Body of pancreas (tissue), 4 donors: ENCODE data around the gene MDM1. TPM values are rescaled to one million over a fixed set of nuclear protein-coding genes. Genes with fewer than 3 reads are reported as not detected.

Experiments
- ATAC-seq: fragments of 150-250 bp; one replicate; pipeline ENCODE4 v1.9.1; 2016
- DNase-seq, 4 donors: peaks; one replicate each; pipeline ENCODE4 v3.0.0-alpha.2; 2019
- H3K27ac ChIP-seq, 4 donors: fragments of 200-600 bp; sonication (generic); 1 replicate in 3 of 4; 2 replicates in 1 of 4; pipeline versions ENCODE4 v1.5.1 to v1.6.1; 2016 to 2019; ENCODE audit warnings: mild to moderate bottlenecking in 1 of 4, mixed read lengths in 1 of 4, moderate library complexity in 1 of 4
- H3K27me3 ChIP-seq, 2 donors: fragments of 200-600 bp; sonication (generic); one replicate each; pipeline ENCODE4 v1.6.0; 2016; ENCODE audit warnings: mild to moderate bottlenecking in 1 of 2
- H3K36me3 ChIP-seq, 2 donors: fragments of 200-600 bp; sonication (generic); replicated peaks in 1 of 2; 2 replicates each; pipeline ENCODE4 v1.5.1; 2016; ENCODE audit warnings: low read depth in 2 of 2; ENCODE audit not compliant: insufficient read depth in 1 of 2
- H3K4me1 ChIP-seq: fragments of 200-600 bp; sonication (generic); one replicate; pipeline ENCODE4 v1.6.0; 2016
- H3K4me3 ChIP-seq, 2 donors: fragments of 200-600 bp; sonication (generic); 1 replicate in 1 of 2; 2 replicates in 1 of 2; pipeline ENCODE4 v1.5.1; 2016 to 2019
- H3K9me3 ChIP-seq, 3 donors: fragments of 200-600 bp; sonication (generic); 1 replicate in 2 of 3; 2 replicates in 1 of 3; pipeline ENCODE4 v1.5.1; 2016
- POLR2A ChIP-seq, 3 donors: fragments of 450-650 bp; IDR thresholded peaks; one replicate each; pipeline ENCODE4 v1.6.1; 2016; ENCODE audit warnings: antibody characterized with exemption in 3 of 3, mild to moderate bottlenecking in 2 of 3
- WGBS, 2 donors: methylation state at CpG; one replicate each; pipeline ENCODE4 v1.1.5; 2017; 5-methylcytosine and 5-hydroxymethylcytosine counted together
- intact Hi-C: fragments of 100-400 bp; cut with DNase I; formaldehyde crosslinking; loops from one replicate; pipeline ENCODE4 v1.15.1; 2023
- total RNA-seq, 2 donors: library from RNA; depleted of rRNA; stranded (reverse); fragments of >200 nt; gene quantifications; one replicate each; pipeline ENCODE4 v1.1.0, GENCODE V29; 2016
- TF ChIP-seq, protein P1 (sequence below), 7 experiments: fragments of 450-650 bp in 4 of 7; fragments of 200-600 bp in 3 of 7; sonication (generic) in 3 of 7; IDR thresholded peaks; one replicate each; pipeline ENCODE4 v1.5.1; 2016 to 2019; ENCODE audit warnings: antibody characterized with exemption in 7 of 7

Gene MDM1, protein sequence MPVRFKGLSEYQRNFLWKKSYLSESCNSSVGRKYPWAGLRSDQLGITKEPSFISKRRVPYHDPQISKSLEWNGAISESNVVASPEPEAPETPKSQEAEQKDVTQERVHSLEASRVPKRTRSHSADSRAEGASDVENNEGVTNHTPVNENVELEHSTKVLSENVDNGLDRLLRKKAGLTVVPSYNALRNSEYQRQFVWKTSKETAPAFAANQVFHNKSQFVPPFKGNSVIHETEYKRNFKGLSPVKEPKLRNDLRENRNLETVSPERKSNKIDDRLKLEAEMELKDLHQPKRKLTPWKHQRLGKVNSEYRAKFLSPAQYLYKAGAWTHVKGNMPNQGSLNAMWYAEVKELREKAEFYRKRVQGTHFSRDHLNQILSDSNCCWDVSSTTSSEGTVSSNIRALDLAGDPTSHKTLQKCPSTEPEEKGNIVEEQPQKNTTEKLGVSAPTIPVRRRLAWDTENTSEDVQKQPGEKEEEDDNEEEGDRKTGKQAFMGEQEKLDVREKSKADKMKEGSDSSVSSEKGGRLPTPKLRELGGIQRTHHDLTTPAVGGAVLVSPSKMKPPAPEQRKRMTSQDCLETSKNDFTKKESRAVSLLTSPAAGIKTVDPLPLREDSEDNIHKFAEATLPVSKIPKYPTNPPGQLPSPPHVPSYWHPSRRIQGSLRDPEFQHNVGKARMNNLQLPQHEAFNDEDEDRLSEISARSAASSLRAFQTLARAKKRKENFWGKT
- 10 to 100 TPM in 1 of 2 donors, 1 to 10 TPM in 1; 6.0 to 10.9 TPM for total RNA-seq

DNA sequence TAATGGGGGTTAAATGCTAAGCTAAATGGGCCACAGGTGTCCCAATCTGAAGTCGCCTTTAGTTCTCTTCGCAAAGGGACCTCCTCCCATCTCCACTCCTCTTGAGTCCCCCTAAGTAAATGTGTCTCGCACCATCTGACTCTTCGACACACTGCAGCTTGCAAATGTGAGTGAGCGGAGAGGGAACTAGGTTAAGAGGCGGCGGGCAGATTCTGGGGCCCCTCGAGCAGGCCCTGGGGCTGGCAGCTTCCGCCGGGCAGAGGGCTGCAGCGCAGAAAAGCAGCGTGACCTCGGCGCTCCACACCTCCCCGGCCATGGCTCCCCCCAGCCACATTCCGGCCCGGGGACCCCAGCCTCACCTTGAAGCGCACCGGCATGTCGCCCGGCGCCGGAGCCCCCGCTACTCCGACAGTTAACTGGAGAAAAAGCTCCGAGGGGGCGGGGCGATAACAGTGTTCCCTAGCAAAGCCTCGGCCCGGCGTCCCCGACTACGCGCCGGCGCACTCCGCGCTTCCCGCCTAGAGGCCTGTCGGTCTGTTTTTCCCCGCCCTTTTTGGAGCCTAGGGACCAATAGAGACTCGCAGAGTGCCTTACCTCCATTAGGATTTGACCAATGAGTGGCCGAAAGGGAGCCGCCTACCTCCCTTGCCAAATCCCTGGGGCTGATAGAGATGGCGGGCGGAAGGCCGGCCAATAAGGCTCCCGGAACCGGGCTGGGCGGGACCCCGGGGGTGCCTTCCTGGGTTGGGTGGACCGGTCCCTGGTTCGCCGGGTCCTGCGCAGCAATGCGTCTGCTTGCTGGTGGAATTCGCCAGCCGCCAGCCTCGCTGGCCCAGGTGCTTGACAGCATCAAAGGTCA is at the start of gene MDM1:
TSS of gene MDM1 (minus strand) at position 494 of the 859 bp plus-strand sequence. CDS start at position 377, 117 bp downstream.
- ATAC-seq (peak; percentile 100), DNase-seq (peak; percentile 97 to 99 (median 98))
- Histone ChIP-seq H3K4me1 (peaks cover 9% of the 10 kb centered on the region), H3K9me3 (no peaks in the 10 kb centered on the region), H3K36me3 (no peaks in the 10 kb centered on the region), H3K27ac (peak within 1 kb of the TSS in 3 of 4 donors; percentile 50 to 75 (median 60)), H3K27me3 (no peaks in the 10 kb centered on the region), H3K4me3 (peak within 1 kb of the TSS; percentile 68 to 84)
- TF ChIP-seq POLR2A (IDR thresholded peaks at IDR 0.05): peak in 2 of 3 donors; percentile 52 to 56
- TF ChIP-seq, protein P1, sequence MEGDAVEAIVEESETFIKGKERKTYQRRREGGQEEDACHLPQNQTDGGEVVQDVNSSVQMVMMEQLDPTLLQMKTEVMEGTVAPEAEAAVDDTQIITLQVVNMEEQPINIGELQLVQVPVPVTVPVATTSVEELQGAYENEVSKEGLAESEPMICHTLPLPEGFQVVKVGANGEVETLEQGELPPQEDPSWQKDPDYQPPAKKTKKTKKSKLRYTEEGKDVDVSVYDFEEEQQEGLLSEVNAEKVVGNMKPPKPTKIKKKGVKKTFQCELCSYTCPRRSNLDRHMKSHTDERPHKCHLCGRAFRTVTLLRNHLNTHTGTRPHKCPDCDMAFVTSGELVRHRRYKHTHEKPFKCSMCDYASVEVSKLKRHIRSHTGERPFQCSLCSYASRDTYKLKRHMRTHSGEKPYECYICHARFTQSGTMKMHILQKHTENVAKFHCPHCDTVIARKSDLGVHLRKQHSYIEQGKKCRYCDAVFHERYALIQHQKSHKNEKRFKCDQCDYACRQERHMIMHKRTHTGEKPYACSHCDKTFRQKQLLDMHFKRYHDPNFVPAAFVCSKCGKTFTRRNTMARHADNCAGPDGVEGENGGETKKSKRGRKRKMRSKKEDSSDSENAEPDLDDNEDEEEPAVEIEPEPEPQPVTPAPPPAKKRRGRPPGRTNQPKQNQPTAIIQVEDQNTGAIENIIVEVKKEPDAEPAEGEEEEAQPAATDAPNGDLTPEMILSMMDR (IDR thresholded peaks at IDR 0.05): no peak
- WGBS, 2 donors: 0 to 1% methylated on average over 34 to 59 of the region's 59 CpGs
- intact Hi-C loops: no loop called here

DNA sequence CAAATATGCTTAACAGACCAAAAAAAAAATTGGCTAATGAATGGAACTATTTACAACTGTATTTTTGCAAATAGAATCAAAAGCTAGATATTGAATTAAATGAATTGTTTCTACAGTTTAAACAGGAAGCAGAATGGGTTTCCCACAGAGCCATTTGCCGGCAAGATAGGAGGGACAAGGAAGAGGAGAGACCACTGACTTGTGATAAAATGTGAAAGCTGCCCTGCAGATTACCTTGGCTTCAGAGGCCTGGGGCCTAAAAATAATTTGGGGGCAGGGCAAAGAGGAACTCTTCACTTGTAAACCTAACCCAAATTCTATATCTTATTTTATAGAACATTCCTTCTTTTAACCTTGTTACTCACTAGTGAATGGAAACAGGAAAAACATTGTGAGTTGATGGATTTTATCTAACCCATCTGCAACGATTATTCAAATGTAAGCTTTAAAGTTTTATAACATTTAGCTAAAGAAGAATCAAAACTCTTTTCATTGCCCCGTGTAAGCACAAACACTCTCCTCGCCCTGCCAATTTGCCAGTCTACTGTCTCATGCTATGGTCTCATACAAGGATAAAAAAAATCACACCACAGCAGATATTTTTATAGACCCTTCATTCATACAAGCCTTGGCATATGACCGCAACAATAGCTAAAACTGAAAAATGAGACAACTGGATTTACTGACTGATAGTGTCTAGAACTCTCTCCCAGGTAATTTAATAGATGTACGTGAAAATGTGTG is 49.5 kb upstream of the MDM1 start:
- no peak overlapping the region for H3K27ac ChIP-seq
- TF ChIP-seq, protein P1 (IDR thresholded peaks at IDR 0.05): no peak
- no peak for TF ChIP-seq POLR2A (IDR thresholded peaks at IDR 0.05)
- H3K27me3 ChIP-seq: no peaks in the 10 kb centered on the region
- H3K36me3 ChIP-seq: no peaks in the 10 kb centered on the region
- DNase-seq (no peak), ATAC-seq (no peak)
- intact Hi-C loops: no loop called here
- 63 to 73% methylated on average over 6 of the region's 6 CpGs for WGBS, 2 donors
- H3K4me3 ChIP-seq: no peak overlapping the region
- H3K4me1 ChIP-seq: no peaks in the 10 kb centered on the region
- H3K9me3 ChIP-seq: no peaks in the 10 kb centered on the region

DNA sequence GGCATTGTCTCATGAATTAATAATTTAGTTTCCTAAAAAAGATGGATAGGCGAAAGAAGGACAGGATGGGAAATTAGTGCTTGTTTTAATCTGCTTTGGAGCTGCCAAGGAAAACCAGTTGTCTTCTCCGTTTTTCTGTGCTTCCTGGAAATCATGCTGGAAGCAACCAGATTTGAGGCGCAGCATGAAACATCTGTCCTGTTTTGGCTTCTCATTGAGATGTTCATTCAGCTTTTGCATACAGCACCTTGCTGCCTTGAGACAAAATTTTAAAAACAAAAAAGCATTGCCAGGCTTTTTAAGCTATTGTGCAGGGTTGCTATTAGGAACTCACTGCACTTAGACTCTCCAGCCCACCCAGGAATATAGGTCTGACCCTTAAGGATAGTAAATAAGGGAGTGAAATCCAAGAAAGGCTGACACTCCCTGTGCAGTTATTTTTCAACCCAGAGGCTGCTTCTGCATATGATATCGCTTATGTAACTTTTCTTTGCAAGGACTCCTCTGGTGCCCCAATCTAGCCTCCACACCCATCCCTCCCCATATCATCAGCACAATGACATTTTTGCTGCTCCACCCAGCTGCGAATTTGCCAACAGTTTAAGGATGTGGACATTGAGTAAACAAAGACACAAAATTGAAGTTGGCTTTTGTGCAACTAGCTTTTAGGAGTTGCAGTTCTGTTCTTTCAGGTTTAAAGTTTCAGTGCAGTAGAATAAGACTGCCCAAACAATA is 46.9 kb upstream of the MDM1 start:
- H3K36me3 ChIP-seq: no peaks in the 10 kb centered on the region
- no peaks in the 10 kb centered on the region for H3K27me3 ChIP-seq
- H3K27ac ChIP-seq: no peak overlapping the region
- ATAC-seq: no peak
- H3K9me3 ChIP-seq: no peaks in the 10 kb centered on the region
- H3K4me3 ChIP-seq: no peak overlapping the region
- H3K4me1 ChIP-seq: no peaks in the 10 kb centered on the region
- TF ChIP-seq, protein P1 (IDR thresholded peaks at IDR 0.05): no peak
- no peak for TF ChIP-seq POLR2A (IDR thresholded peaks at IDR 0.05)
- no peak for DNase-seq
- 45% methylated on average over 5 of the region's 5 CpGs for WGBS, 2 donors
- intact Hi-C loops: no loop called here

DNA sequence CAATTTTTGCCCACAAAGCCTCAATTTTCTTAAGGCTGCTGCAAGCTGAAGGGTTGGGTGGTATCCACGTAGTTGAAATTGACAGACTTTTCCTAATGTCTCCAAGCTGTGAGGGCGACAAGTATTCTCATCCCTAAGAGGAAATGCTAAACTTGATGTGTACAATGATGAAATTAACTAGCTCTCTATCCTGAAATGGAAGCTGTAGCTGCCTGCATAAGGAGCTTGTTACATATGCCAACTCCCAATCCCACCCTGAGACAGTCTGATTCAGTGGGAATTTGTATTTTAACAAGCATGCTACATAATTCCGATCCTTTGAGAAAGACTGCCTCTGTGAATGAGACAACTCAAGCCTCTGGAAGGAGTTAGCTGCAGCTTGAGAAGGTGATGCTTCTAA is 45.7 kb upstream of the MDM1 start:
- Histone ChIP-seq H3K27ac (no peak overlapping the region), H3K4me1 (no peaks in the 10 kb centered on the region), H3K27me3 (no peaks in the 10 kb centered on the region), H3K9me3 (no peaks in the 10 kb centered on the region), H3K4me3 (no peak overlapping the region), H3K36me3 (no peaks in the 10 kb centered on the region)
- 60 to 66% methylated on average over 3 of the region's 3 CpGs for whole genome bisulfite sequencing, 2 donors
- TF ChIP-seq, protein P1 (IDR thresholded peaks at IDR 0.05): no peak
- no peak for TF ChIP-seq POLR2A (IDR thresholded peaks at IDR 0.05)
- intact Hi-C loops: no loop called here
- no peak for DNase-seq
- ATAC-seq: no peak
